HEK293 (cell line): Measurements from ENCODE around the gene GLIS1.

Source experiments
- CTCF ChIA-PET: fragments of 350-600 bp; formaldehyde crosslinking; extraction: SDS; loops from one replicate; lab custom pipeline; 2021; ENCODE audit warnings: antibody characterized with exemption; lab: Yijun Ruan, JAX
- POLR2A ChIA-PET: fragments of 300-600 bp; formaldehyde crosslinking; extraction: SDS; loops from one replicate; lab custom pipeline; 2020; ENCODE audit warnings: antibody characterized with exemption, inconsistent platforms; lab: Yijun Ruan, JAX
- H3K27ac ChIP-seq: fragments of 200-500 bp; sonication (Bioruptor generic); 2 replicates; pipeline ENCODE4 v1.5.1; 2014; ENCODE audit warnings: low read depth, low read length, control low read depth, inconsistent platforms; ENCODE audit errors: extremely low read depth
- H3K36me3 ChIP-seq, 2 experiments: fragments of 200-500 bp in 1 of 2; sonication (Bioruptor generic) in 1 of 2; 1 replicate in 1 of 2; 2 replicates in 1 of 2; pipeline ENCODE4 v1.5.1; 2014 to 2017; ENCODE audit warnings: inconsistent platforms in 2 of 2, low read length in 2 of 2; ENCODE audit not compliant: control insufficient read depth in 2 of 2, insufficient read depth in 1 of 2
- H3K4me1 ChIP-seq: fragments of 200-500 bp; sonication (Bioruptor generic); 2 replicates; pipeline ENCODE4 v1.5.1; 2014; ENCODE audit warnings: mild to moderate bottlenecking, low read length, inconsistent platforms; ENCODE audit not compliant: control insufficient read depth, insufficient read depth
- H3K4me3 ChIP-seq: 2 replicates; pipeline ENCODE4 v1.5.1; 2011; ENCODE audit warnings: low read depth, mild to moderate bottlenecking, control low read depth, low read length, moderate library complexity
- H3K9me3 ChIP-seq: fragments of 200-500 bp; sonication (Bioruptor generic); 2 replicates; pipeline ENCODE4 v1.5.1; 2014; ENCODE audit warnings: low read depth, low read length, inconsistent platforms; ENCODE audit not compliant: control insufficient read depth, insufficient read depth
- CTCF ChIP-seq: fragments of 450-650 bp; formaldehyde crosslinking; IDR thresholded peaks from 2 replicates; pipeline ENCODE4 v1.5.1; 2016; ENCODE audit warnings: missing biosample characterization, missing genetic modification characterization
- EGR2 ChIP-seq: fragments of 450-650 bp; formaldehyde crosslinking; IDR thresholded peaks from 2 replicates; pipeline ENCODE4 v1.5.1; 2016; ENCODE audit warnings: low read depth, missing biosample characterization, missing genetic modification characterization
- ELK4 ChIP-seq: IDR thresholded peaks from 2 replicates; pipeline ENCODE4 v1.6.1; 2011; ENCODE audit warnings: mild to moderate bottlenecking, low read depth, low read length, borderline replicate concordance
- KLF10 ChIP-seq: fragments of 450-650 bp; IDR thresholded peaks from 2 replicates; pipeline ENCODE4 v1.5.1; 2018; ENCODE audit warnings: missing biosample characterization, mild to moderate bottlenecking, missing genetic modification characterization
- MEIS1 ChIP-seq: sonication (generic); formaldehyde crosslinking; IDR thresholded peaks from 2 replicates; pipeline ENCODE4 v1.8.1; 2022; ENCODE audit warnings: missing genetic modification reagents, mild to moderate bottlenecking, borderline replicate concordance
- SCRT2 ChIP-seq: fragments of 450-650 bp; formaldehyde crosslinking; IDR thresholded peaks from 2 replicates; pipeline ENCODE4 v1.5.1; 2016; ENCODE audit warnings: missing biosample characterization, missing genetic modification characterization
- SETDB1 ChIP-seq: IDR thresholded peaks from one replicate; pipeline ENCODE4 v1.6.1; 2017; ENCODE audit warnings: mild to moderate bottlenecking, low read length, moderate library complexity, mixed read lengths; ENCODE audit not compliant: insufficient read length
- ZBTB10 ChIP-seq: fragments of 450-650 bp; formaldehyde crosslinking; IDR thresholded peaks from 2 replicates; pipeline ENCODE4 v1.5.1; 2016; ENCODE audit warnings: missing biosample characterization, missing genetic modification characterization
- ZBTB17 ChIP-seq: fragments of 450-650 bp; formaldehyde crosslinking; IDR thresholded peaks from 2 replicates; pipeline ENCODE4 v1.5.1; 2016; ENCODE audit warnings: missing biosample characterization, missing genetic modification characterization
- ZNF138 ChIP-seq: fragments of 450-650 bp; formaldehyde crosslinking; IDR thresholded peaks from 2 replicates; pipeline ENCODE4 v1.5.1; 2016; ENCODE audit warnings: missing biosample characterization, missing genetic modification characterization, borderline replicate concordance
- ZNF148 ChIP-seq: fragments of 450-650 bp; formaldehyde crosslinking; IDR thresholded peaks from 2 replicates; pipeline ENCODE4 v1.5.0; 2017; ENCODE audit warnings: missing biosample characterization, missing genetic modification characterization, borderline replicate concordance
- ZNF214 ChIP-seq: fragments of 450-650 bp; formaldehyde crosslinking; IDR thresholded peaks from 2 replicates; pipeline ENCODE4 v1.5.1; 2017; ENCODE audit warnings: missing biosample characterization, mild to moderate bottlenecking, missing genetic modification characterization, borderline replicate concordance
- ZNF223 ChIP-seq: fragments of 450-650 bp; formaldehyde crosslinking; IDR thresholded peaks from 2 replicates; pipeline ENCODE4 v1.5.1; 2016; ENCODE audit warnings: missing biosample characterization, missing genetic modification characterization
- ZNF26 ChIP-seq: fragments of 450-650 bp; formaldehyde crosslinking; IDR thresholded peaks from 2 replicates; pipeline ENCODE4 v1.5.1; 2016; ENCODE audit warnings: missing biosample characterization, missing genetic modification characterization
- ZNF324 ChIP-seq: fragments of 450-650 bp; formaldehyde crosslinking; IDR thresholded peaks from 2 replicates; pipeline ENCODE4 v1.5.1; 2016; ENCODE audit warnings: missing biosample characterization, missing genetic modification characterization
- ZNF404 ChIP-seq: fragments of 450-650 bp; formaldehyde crosslinking; IDR thresholded peaks from 2 replicates; pipeline ENCODE4 v1.5.1; 2017; ENCODE audit warnings: missing biosample characterization, missing genetic modification characterization
- ZNF529 ChIP-seq: fragments of 450-650 bp; formaldehyde crosslinking; IDR thresholded peaks from 2 replicates; pipeline ENCODE4 v1.5.1; 2017; ENCODE audit warnings: missing genetic modification characterization, missing biosample characterization; ENCODE audit not compliant: insufficient replicate concordance
- ZNF610 ChIP-seq: fragments of 450-650 bp; formaldehyde crosslinking; IDR thresholded peaks from 2 replicates; pipeline ENCODE4 v1.5.1; 2016; ENCODE audit warnings: missing biosample characterization, missing genetic modification characterization, borderline replicate concordance

Gene GLIS1

GRCh38 chr1:53725238-53725689 is 13.7 kb downstream of the GLIS1 start:
- Histone ChIP-seq H3K36me3 (no peaks in the 10 kb centered on the region), H3K27ac (no peak overlapping the region), H3K4me3 (no peak overlapping the region), H3K9me3 (no peaks in the 10 kb centered on the region), H3K4me1 (peaks cover 2% of the 10 kb centered on the region; the same call in 1 of the 2 replicates)
- CTCF ChIA-PET = interaction anchor here (0.6 to 1.9 kb wide), 2 partner anchors 9 to 1449 kb away, joined by 3 to 14 read pairs; no protein-coding TSS in a partner anchor
- POLR2A ChIA-PET = no interaction called here
- TF ChIP-seq SCRT2 (tag by site-specific recombination) = peak; percentile 80
- no peak for TF ChIP-seq ZNF223 (tag by site-specific recombination)
- TF ChIP-seq ZBTB17 (tag by site-specific recombination) = peak; percentile 64
- peak; percentile 64; the same call in 1 of the 2 replicates for TF ChIP-seq CTCF (tag by site-specific recombination)
- no peak for TF ChIP-seq EGR2 (tag by site-specific recombination)

- H3K36me3 ChIP-seq = no peaks in the 10 kb centered on the region
- POLR2A ChIA-PET = interaction anchor here (0.7 kb wide), 1 partner anchor 43 kb away, joined by 3 read pairs; no protein-coding TSS in a partner anchor
Observed at GRCh38 chr1:53722025-53722424, 16.9 kb downstream of the GLIS1 start.

GRCh38 chr1:53721088-53721487 is 17.9 kb downstream of the GLIS1 start:
- Histone ChIP-seq H3K9me3 (no peaks in the 10 kb centered on the region), H3K4me3 (no peak overlapping the region), H3K4me1 (no peaks in the 10 kb centered on the region), H3K27ac (no peak overlapping the region), H3K36me3 (no peaks in the 10 kb centered on the region)
- ChIA-PET POLR2A (interaction anchor here (0.6 kb wide), 1 partner anchor 124 kb away, joined by 5 read pairs; no protein-coding TSS in a partner anchor), CTCF (interaction anchor here (0.9 kb wide), 1 partner anchor 37 kb away, joined by 4 read pairs; no protein-coding TSS in a partner anchor)
- no peak for TF ChIP-seq ZNF610 (tag by site-specific recombination)
- TF ChIP-seq ELK4 = no peak
- no peak for TF ChIP-seq ZBTB10
- no peak for TF ChIP-seq CTCF (tag by site-specific recombination)

More at GRCh38 chr1:53722025-53722424, 16.9 kb downstream of the GLIS1 start:
- no peak for TF ChIP-seq ZNF324 (tag by site-specific recombination)
- no peak for TF ChIP-seq MEIS1
- TF ChIP-seq ZNF138 (tag by site-specific recombination) = no peak
- TF ChIP-seq ZNF26 = no peak
- no peak for TF ChIP-seq SETDB1
- no peak for TF ChIP-seq KLF10 (tag by site-specific recombination)
- TF ChIP-seq ZNF148 = no peak
- no peak for TF ChIP-seq ZNF404
- no peak for TF ChIP-seq ZNF214 (tag by site-specific recombination)
- no peak for TF ChIP-seq ZNF529 (tag by site-specific recombination)
- no peaks in the 10 kb centered on the region for H3K4me1 ChIP-seq
- CTCF ChIA-PET = interaction anchor here (0.6 to 0.8 kb wide), 2 partner anchors 32 to 237 kb away, joined by 4 to 5 read pairs; no protein-coding TSS in a partner anchor
- H3K4me3 ChIP-seq = no peak overlapping the region
- no peak overlapping the region for H3K27ac ChIP-seq
- no peaks in the 10 kb centered on the region for H3K9me3 ChIP-seq
